CD4-positive, alpha-beta T cell treated with Interleukin-6 for 4 hours (primary cell): Measurements from ENCODE around the gene SNAPC3.
"Not testable (repeated sequence)": the region's sequence is repeated elsewhere in the genome, so short reads cannot be mapped to it uniquely, and the experiment has no call there.

Experiments
- DNase-seq: peaks from one replicate; pipeline ENCODE4 v3.0.0-alpha.2; 2020; ENCODE audit warnings: mixed read lengths

Gene SNAPC3

GRCh38 chr9:15426019-15426418 is 3.3 kb downstream of the SNAPC3 start:
- DNase-seq: no peak

GRCh38 chr9:15427702-15428101 is 5.0 kb downstream of the SNAPC3 start:
- DNase-seq: not testable (repeated sequence)

- DNase-seq: peak; percentile 6
Measured at GRCh38 chr9:15430920-15431844, 8.5 kb downstream of the SNAPC3 start.

GRCh38 chr9:15433191-15433590 is 10.5 kb downstream of the SNAPC3 start:
- DNase-seq: no peak

- no peak for DNase-seq
Measured at GRCh38 chr9:15433661-15434060, 11.0 kb downstream of the SNAPC3 start.

- no peak for DNase-seq
Measured at GRCh38 chr9:15438891-15439290, 16.2 kb downstream of the SNAPC3 start.

- DNase-seq: not testable (repeated sequence)
Measured at GRCh38 chr9:15441841-15442240, 19.2 kb downstream of the SNAPC3 start.

- not testable (repeated sequence) for DNase-seq
Measured at GRCh38 chr9:15442264-15442663, 19.6 kb downstream of the SNAPC3 start.

- no peak for DNase-seq
Measured at GRCh38 chr9:15444141-15444540, 21.5 kb downstream of the SNAPC3 start.

- DNase-seq: no peak
Measured at GRCh38 chr9:15453956-15454355, 31.3 kb downstream of the SNAPC3 start.

- DNase-seq: no peak
Measured at GRCh38 chr9:15461056-15461455, 38.4 kb downstream of the SNAPC3 start.

- DNase-seq: no peak
Measured at GRCh38 chr9:15461601-15462000, 38.9 kb downstream of the SNAPC3 start.

GRCh38 chr9:15468145-15468544 is 45.5 kb downstream of the SNAPC3 start:
- no peak for DNase-seq

- DNase-seq: no peak
Measured at GRCh38 chr9:15469406-15469805, 46.7 kb downstream of the SNAPC3 start.

- DNase-seq: no peak
Measured at GRCh38 chr9:15469862-15470261, 47.2 kb downstream of the SNAPC3 start.

- no peak for DNase-seq
Measured at GRCh38 chr9:15475923-15476536, 53.4 kb downstream of the SNAPC3 start.

GRCh38 chr9:15480028-15480427 is 57.4 kb downstream of the SNAPC3 start:
- DNase-seq: no peak

GRCh38 chr9:15482146-15482545 is 59.5 kb downstream of the SNAPC3 start:
- DNase-seq: no peak

- DNase-seq: no peak
Measured at GRCh38 chr9:15484802-15485201, 62.1 kb downstream of the SNAPC3 start.

- DNase-seq: no peak
Measured at GRCh38 chr9:15485836-15486666, 63.4 kb downstream of the SNAPC3 start.

- DNase-seq: no peak
Measured at GRCh38 chr9:15491950-15492349, 69.3 kb downstream of the SNAPC3 start.

GRCh38 chr9:15492485-15493150 is 69.9 kb downstream of the SNAPC3 start:
- no peak for DNase-seq
